NCI-H2107 (cell line): ENCODE data around the gene GUK1.
"Not testable (repeated sequence)": the region's sequence is repeated elsewhere in the genome, so short reads cannot be mapped to it uniquely, and the experiment has no call there.

Experiments
- DNase-seq: peaks from one replicate; lab custom pipeline; 2025; lab: John Stamatoyannopoulos, UW

Gene GUK1

DNA sequence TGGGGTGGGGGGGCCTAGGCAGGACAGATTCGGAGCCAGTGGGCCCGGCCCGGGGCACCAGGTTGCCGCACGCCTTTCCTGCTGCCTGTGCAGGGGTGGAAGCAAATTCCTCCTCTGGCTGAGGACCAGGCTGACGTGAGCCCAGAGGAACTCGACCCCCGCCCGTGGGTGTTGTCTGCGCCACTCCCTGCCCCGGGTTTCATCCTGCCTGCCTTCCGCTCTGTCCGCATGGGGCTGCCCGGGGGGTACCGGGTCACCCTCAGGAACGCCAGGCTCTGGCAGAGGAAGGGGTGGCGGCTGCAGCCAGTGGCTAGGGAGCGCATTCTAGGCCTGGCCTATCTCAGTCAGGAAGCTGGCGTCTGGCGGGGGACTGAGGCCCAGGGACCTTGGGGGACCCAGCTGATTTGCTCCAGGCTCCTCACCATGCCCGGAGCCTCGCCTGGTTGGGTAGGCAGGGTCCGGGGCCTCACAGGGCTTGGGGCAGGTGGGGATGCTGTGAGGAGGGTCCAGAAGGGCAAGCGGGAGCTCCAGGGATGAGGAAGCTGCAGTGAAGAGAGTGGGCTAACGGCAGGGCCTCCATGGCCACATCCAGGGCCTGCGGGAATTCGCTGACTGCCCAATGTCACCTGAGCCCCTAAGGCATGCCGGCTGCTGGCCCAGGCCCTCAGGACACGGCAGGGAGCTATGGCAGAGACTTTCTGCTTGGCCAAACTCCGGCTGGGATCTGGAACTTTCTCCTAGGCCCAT lies 23.1 kb downstream of the GUK1 start:
- no peak for DNase-seq

DNA sequence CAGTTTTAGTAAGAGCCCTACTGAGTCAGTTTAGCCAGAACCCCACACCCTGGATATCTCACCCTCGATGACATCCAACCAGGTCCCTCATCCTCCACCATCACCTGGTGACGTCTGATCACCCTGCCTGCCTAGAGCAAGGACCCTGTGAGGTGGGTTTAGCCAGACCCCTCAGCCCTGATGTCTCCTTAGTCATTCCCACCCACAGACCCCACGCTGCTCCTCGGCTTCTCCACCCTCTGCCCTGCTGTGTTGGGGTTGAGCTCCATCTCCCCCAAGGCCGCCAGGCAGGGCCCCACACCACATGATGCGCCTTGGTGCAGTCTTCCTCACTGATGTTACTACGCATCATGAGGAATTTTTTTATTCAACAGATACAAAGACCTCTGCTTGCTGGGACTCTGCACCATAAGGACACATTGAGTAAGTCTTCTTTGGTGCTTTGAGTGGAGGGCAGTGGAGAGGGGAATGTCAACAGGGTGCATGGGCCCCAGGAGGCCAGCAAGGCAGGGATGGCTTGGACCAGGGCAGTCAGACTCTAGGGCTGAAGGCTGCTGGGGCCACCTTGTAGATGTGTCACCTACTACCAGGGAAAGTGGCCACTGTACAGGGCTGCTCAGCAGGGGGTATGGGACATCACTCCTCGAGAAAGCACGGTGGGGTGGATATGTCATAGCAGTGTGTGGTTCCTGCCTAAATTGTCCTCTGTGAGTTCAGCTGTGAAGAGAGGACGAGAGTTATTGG lies 23.9 kb downstream of the GUK1 start:
- DNase-seq = no peak

DNA sequence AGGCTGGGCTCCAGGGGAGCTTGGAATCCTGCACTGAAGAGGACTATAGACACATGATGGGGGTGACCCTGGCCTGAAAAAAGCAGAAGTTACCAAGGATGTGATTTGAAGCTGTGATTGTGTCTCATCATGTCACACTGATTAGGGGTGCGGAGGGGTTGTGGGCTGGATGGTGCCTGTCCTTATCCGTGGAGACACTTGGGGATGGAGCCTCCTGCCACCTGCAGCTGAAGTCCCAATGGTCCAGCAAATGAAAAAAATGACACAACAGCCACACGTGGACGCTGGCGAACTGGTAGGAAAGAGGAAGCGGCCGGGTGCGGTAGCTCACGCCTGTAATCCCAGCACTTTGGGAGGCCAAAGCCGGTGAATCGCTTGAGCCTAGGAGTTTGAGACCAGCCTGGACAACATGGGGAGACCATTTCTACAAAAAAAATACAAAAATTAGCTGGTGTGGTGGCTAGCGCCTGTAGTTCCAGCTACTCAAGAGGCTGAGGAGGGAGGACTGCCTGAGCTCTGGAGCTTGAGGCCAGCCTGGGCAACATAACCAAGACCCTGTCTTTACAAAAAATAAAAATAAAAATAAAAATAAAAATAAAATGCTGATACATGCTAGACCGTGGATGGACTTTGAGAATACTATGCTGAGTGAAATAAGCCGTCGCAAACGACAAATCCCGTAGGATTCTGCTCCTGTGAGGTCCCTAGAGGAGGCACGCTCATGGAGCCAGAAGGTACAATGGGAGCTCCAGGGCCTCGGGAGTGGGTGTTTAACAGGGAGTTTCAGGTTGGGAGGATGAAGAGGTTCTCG lies 24.7 kb downstream of the GUK1 start:
- no peak for DNase-seq

DNA sequence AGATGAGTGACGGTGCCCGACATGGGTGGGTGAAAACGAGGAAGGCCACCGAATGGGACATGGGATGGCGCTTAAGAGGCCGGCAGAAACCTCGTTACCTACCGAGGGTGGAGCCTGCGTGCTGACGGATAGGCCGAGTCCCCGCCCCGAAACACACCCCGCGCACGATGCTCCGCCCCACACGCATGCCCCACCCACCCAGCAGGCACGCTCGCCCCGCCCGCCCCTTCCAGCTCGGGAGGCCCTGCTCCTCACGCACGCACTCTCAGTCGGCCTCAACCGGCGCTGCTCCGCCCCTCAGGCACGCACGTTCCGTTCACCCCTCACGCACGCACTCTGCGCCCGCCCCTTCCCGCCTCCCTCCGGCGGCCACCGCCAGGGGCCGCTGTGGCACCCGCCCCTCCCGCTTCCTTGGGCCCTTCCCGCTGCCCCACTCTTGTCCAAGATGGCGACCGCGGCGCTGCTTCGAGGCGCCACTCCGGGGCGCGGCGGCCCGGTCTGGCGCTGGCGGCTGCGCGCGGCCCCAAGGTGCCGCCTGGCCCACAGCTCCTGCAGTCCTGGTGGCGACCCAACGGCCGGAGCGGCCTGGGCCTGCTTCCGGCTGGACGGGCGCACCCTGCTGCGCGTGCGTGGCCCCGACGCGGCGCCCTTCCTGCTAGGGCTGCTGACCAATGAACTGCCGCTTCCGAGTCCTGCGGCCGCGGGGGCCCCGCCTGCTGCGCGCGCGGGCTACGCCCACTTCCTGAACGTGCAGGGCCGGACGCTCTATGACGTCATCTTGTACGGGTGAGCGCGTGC lies 25.5 kb downstream of the GUK1 start, which contains the start of gene IBA57:
TSS of gene IBA57 (plus strand) at position 433 of the 798 bp plus-strand sequence. CDS start at position 446, 13 bp downstream.
- DNase-seq = peak; percentile 99

DNA sequence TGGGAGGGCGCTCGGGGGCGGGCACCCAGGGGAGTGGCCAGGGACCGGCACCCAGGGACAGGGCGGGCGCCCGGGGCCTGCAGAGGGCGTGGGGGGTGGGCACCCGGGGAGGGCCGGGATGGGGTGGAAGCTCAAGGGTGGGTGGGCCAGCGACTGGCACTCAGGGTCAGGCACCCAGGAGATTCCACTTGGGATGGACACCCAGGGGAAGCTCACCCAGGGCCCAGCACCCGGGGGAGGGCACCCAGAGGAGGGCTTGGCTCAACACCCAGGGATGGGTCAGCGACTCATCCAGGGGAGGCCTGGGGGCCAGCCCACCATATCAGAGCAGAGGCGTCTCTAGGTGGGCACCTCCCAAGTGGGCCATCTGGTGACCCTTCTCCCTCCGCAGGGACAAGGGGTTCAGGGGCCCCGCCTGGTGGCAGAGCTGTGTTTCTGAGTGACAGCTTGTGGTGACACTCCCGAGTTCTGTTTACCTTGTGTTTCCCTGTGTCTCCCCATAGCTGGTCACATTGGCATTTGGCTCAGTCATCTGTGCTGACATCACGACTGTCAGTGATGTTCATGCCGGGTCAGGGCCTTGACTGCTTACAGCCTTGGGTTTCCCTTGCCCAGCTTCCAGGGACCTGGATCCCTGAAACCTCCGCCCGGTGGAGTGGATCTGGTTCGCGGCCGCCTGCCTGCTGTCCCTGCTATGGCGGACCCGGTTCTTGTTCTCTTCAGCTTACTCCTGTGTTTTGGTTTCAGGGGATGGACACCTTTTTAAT lies 26.3 kb downstream of the GUK1 start:
- DNase-seq = peak; percentile 28

DNA sequence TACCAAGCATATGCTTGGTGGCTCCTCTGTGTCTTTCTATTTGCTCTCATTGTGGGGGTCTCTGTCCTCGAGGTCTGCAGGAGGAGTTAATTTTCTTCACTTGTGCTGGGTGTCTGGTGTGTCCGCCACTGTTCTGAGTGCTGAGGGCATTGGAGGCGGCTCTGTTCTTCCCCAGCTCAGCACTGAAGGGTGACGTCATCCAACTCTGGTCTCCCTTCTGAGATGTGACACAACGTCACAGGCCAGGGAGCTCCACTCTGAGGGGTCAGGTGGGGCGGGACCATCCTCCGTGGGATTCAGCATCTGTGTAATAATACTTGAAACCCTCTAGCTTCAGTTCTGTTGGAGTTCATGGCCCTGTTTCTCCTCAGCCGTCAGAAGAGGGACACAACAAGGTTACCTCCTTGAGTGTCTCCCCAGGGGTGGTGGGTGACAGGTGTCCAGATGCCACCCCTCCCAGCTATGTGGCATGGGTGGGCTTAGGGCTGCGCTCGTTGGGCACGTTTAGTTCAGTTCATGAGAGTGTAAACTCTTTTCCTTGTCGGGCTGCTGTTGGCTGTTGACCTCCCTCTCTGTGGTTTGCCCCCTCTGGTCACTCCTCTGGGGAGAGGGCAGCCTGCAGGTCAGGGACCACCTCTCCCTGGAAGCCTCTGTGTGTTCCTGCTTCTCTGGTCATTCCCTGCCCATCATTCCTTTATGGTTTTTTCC lies 28.6 kb downstream of the GUK1 start:
- no peak for DNase-seq

DNA sequence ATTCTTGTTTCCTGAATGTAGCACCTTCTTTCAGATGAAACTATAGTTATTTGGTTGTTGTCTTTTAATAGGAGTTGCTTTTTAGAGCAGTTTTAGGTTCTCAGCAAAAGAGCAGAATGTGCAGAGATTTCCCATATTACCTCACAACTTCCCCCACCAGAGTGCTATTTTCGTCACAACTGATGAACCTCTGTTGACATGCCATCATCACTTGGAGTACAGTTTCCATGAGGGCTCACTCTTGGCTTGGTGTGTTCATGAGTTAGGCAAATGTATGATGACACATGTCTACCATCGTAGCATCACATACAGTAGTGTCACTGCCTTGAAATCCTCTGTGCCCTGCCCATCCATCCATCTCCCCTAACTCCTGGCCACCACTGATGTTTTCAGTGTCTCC lies 29.3 kb downstream of the GUK1 start:
- DNase-seq = no peak

DNA sequence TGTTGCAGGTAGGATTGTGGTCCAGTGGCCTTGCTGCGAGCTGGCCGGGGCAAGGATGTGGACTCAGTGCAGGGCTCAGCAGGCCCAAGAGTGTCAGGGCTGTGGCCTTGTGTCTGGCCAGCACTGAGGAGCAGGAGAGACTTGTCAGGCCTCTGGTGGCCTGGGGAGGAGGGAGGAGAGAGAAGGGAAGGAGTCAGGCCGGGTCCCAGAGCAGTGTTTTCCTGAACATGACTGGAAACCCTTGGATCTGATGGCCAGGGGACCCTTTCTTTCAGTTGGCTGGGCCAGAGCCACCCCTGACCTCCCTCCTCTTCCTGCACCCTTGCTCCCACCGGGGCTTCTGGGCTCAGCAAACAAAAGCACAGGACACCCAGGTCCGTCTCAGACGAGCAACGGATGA lies 30.6 kb downstream of the GUK1 start:
- no peak for DNase-seq

- DNase-seq = no peak
Measured at GRCh38 chr1:228171221-228171891, 31.3 kb downstream of the GUK1 start.

DNA sequence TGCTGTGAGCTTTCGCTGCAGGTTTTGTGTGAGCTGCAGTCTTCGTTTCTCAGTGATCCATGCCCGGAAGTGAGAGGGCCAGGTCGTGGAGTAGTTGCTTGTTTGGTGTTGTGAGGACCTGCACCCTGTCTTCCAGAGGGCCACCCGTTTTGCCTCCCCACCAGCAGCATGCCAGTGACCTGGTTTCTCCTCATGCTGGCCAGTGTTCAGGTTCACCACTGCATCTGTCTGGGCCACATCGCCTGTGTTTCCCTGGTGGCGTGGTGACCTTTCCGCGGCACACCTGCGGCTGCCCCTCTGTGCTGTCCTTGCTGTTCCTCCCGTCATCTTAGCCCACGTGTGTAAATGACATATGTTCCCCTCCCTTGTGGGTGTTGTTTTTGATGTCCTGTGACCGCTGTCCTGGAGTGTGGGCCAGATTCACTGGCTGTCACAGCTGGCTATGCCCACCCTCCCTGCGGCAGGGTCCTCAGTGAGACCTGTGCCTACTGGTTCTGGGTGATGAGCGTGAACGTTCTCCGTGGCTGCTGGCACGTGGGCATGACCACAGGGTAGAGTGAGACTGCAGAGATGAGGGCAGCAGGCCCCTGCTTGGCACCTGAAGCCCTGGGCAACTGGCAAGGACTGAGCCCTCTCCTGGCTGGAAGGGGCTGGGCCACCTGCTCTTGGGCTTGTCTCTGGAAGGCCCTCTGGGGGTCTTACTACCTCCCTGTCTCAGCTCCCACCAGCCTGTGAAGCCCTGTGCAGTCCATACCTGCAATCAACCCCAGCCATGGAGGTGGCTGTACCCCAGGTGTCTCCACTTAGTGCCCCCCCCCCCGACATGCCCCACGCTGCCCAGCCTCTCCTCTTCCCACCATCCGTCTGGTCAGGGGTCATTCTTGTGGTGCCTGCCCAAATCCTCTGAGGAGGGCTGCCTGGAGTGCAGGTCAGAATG lies 32.8 kb downstream of the GUK1 start:
- no peak for DNase-seq

GRCh38 chr1:228173528-228174481 lies 33.7 kb downstream of the GUK1 start:
- DNase-seq = not testable (repeated sequence)

DNA sequence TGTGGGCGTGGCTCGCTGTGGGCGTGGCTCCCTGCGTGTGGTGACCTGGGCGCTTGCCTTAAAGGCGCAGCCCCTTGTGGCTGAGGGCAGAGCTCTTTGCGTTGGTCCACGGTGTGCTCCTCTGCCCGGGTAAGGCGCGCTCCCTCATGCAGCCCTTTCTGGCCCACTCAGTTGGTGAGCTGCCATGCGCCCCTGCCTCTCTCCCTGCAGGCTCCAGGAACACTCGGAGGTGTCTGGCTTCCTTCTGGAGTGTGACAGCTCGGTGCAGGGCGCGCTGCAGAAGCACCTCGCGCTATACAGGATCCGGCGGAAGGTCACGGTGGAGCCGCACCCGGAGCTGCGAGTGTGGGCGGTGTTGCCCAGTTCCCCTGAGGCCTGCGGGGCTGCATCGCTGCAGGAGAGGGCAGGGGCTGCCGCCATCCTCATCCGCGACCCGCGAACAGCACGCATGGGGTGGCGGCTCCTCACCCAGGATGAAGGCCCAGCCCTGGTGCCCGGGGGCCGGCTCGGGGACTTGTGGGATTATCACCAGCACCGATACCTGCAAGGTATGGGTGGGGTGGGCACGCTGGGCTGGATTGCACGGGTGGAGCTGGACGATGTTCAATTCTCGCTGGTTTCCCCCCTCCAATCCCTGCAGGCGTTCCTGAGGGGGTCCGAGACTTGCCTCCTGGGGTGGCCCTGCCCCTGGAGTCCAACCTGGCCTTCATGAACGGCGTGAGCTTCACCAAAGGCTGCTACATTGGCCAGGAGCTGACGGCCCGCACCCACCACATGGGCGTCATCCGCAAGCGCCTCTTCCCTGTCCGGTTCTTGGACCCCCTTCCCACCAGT lies 34.6 kb downstream of the GUK1 start:
- DNase-seq = no peak

- DNase-seq = no peak
Measured at GRCh38 chr1:228175316-228176023, 35.4 kb downstream of the GUK1 start.

- no peak for DNase-seq
Measured at GRCh38 chr1:228176024-228176395, 35.9 kb downstream of the GUK1 start.

- DNase-seq = no peak
Measured at GRCh38 chr1:228176461-228177182, 36.5 kb downstream of the GUK1 start.

DNA sequence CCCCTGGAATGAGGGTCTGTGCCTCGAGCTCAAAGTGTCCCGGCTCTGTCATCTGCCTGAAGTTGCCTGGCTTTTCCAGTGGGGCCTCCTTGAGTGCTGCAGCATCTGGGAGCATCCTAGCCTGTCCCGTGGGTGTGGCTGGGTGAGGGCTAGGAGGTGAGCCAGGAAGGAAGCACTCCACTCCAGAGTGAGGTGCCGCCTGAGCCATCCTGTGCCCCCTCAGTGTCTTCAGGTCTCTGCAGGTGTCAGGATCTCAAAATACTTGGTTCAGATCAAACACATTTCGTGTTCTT lies 37.0 kb downstream of the GUK1 start:
- no peak for DNase-seq
